Astrocyte of the hippocampus (primary cell): ENCODE data around the gene OVCH2.
"Not testable (repeated sequence)": the region's sequence is repeated elsewhere in the genome, so short reads cannot be mapped to it uniquely, and the experiment has no call there.

ENCODE experiments used
- DNase-seq: peaks from one replicate; pipeline ENCODE4 v3.0.0; 2011; ENCODE audit warnings: low read depth, low spot score

OVCH2 gene

GRCh38 chr11:7706377-7706776, at the start of gene OVCH2:
Gene OVCH2 (minus strand): TSS chr11:7706477. CDS start chr11:7706394, 83 bp downstream.
- DNase-seq, result no peak

GRCh38 chr11:7749456-7749855, 43.2 kb upstream of the OVCH2 start:
- no peak for DNase-seq

GRCh38 chr11:7734767-7735166, 28.5 kb upstream of the OVCH2 start:
- not testable (repeated sequence) for DNase-seq

DNA sequence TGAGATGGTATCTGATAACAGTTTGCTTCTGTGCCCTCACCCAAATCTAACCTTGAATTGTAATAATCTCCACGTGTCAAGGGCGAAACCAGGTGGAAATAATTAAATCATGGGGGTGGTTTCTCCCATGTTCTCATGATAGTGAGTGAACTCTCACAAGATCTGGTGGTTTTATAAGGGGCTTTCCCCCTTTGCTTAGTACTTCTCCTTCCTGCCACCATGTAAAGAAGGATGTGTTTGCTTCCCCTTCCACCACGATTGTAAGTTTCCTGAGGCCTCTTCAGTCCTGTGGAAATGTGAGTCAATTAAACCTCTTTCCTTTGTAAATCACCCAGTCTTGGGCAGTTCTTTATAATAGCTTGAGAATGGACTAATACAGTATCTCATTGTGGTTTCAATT, 8.5 kb upstream of the OVCH2 start:
- DNase-seq, result no peak

DNA sequence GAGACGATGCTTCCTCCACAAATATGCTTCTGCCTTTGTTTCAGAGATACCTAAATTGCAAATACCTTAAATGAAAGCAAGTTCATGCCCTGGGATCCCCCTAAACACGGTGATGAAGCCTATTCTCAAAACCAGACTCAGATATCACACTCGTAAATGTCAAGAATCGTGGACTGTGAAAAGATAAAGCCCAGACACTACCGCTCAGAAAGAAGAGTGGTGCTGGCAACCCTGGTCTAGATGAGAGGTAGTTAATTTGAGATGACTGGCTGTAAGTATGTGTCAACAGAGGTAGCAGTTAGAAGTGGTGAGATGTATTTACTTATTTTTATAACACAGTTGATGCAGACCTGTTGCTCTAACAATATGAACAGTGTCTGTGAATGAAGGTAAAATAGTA, 2.5 kb downstream of the OVCH2 start:
- no peak for DNase-seq

DNA sequence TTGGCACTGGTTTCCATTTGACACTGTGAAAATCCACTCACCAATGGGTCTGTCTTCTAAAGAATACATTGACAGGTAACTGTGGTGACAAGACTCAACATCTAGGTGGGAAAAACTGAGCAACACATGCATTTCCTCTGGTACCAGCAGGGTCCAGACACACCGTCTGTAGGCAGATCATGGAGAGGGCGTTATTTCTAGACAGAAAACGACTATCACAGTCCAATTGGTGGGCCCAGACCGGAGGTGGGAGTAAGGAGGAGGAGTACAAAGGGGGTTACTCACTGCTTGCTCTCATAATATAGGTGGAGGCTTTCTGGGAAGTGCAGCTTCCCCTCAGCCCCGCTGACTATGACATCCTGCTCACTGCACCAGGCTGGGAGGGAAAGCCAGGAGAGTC, 9.9 kb downstream of the OVCH2 start:
- no peak for DNase-seq

DNA sequence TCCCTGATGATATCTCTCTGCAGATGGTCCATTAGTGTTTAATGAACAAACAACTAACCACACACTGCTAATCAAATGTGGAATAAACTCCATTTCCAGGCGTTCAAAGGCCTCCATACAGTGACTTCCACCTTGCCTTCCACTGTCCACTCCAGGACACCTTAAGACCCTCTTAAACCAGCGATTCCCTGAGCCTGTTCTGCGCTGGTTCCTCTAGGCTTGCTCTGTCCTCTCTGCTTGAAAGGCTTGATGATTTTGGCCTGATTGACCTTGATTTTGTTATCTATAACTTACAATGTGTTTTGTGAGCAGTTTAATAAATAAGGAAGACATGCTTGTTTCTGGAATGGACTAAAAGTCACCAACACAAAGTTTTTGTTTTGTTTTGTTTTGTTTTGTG, 12.0 kb downstream of the OVCH2 start:
- no peak for DNase-seq

DNA sequence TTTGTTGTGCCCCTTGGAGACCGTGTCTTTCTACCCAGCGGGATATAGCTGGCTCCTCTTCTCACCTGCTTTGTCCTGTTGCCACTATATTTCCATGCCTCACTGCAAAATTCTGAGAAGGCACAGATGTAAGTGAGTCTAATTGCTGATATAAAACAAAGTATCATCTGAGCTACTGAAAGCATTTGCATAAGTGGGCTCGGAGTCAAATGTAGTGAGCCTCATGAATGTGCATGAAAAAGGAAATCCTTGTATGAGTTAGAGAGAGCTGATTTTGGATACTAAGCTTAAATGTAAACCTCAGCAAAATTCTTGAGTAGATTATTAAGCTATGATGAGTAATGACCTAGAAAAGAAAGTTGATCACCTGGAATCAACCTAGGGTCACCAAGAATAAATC, 13.9 kb downstream of the OVCH2 start:
- DNase-seq, result no peak

DNA sequence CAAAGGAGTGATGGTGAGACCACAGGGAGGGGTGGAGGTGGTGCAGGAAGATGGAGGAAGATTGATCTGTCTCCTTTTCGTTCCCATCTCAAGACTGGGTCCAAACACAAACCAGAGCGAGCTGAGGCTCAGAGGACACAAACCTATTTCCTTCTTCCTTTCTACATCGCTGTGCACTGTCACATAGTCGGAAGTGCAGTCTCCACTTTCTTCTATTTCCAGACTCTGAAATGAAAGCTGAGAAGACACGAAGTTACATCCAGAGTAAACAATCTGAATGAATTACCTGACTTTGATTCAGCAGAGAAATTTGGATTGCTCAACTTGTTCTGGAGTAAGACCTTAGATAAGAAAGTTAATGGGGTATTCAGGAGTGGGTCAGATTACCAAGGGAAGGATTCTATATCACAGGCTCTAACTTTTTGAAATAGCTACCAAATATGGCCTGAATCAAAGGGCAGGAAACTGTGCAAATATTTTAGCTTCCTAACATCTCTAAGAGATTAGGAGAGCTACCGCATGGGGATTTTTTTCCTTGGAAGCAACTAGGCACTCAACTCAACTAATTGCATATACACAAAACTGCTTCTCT, 14.4 kb downstream of the OVCH2 start:
- DNase-seq, result no peak

- no peak for DNase-seq
Observed at GRCh38 chr11:7690648-7691047, 15.6 kb downstream of the OVCH2 start.

DNA sequence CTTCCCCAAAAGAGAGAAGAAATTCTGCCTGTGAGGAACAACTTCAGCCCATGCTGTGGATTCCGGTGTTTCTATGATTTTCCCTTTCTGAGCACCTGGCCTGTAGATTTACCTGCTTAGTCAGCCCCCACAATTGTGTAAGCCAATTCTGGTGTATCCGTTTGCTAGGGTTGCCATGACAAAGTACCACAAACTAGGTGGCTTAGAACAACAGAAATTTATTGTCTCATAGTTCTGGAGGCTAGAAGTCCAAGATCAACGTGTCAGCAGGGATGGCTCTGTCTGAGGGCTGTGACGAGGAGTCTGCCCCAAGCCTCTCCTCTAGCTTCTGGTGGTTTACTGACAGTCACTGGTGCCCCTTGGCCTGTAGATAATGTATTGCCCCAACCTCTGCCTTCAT, 17.0 kb downstream of the OVCH2 start:
- no peak for DNase-seq

- peak; percentile 57 for DNase-seq
Observed at GRCh38 chr11:7688238-7688826, 17.9 kb downstream of the OVCH2 start.

DNA sequence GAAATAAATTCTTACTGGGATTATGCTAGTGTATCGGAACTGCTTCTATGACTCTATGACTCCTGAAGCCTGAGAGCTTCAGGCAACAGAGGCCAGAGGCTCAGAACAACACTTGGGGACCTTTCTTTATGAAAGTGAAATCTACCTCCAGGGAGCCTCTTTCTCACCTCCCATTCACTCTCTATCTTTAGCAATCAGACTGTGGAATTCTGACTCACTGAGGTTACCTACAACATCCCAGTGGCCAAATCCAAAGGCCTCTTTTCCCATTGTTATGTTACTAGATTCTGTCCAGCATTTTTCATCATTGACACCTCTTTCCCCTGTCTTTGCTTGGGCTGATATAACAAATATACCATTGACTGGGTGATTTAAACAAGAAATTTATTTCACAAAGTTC, 18.9 kb downstream of the OVCH2 start:
- DNase-seq, result no peak

- no peak for DNase-seq
Observed at GRCh38 chr11:7686761-7687160, 19.5 kb downstream of the OVCH2 start.

DNA sequence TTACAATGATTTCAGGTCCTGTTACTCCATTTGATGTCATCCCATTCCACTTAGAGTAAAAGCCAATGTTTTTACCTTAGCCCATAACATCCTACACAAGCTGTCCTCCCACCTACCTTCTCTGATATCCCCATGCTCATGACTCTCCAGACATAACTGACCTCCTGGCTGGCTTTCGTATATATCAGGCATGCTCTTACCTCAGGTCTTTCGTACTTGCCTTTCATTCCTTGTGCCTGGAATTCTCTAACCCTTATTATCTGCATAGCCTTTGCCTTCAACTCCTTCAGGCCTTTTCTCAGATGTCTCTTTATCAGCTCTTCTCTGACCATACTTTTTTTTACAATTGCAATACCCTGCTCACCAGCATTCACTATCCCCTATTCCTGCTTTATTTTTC, 22.7 kb downstream of the OVCH2 start:
- no peak for DNase-seq

DNA sequence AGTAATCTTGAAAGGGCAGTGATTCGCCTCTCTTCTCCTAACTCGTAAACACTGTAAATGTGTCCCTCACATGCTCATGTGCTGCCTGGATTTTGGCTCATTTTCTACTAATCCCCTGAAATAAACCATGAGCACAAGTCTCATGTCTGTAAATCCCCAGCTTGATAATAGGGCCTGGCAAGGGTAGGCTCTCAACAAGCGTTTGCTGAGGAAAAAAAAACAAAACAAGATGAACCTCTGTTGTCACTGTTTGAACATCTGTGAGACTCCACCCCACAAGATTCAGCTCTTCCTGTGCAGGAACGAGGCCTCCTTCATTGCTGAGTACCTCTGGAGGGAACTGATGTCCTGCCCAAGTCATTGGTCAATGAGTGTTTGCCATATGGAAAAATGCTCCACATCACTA, 28.5 kb downstream of the OVCH2 start:
- no peak for DNase-seq

DNA sequence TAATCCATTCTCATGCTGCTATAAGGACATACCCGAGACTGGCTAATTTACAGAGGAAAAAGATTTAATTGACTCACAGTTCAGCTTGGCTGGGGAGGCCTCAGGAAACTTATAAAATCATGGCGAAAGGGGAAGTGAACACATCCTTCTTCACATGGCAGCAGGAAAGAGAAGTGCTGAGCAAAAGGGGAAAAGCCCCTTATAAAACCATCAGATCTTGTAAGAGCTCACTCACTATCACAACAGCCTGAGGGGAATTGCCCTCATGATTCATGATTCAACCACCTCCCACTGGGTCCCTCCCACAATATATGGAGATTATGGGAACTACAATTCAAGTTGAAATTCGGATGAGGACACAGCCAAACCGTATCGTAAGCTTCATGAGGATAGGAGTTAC, 29.2 kb downstream of the OVCH2 start:
- DNase-seq, result peak; percentile 60

DNA sequence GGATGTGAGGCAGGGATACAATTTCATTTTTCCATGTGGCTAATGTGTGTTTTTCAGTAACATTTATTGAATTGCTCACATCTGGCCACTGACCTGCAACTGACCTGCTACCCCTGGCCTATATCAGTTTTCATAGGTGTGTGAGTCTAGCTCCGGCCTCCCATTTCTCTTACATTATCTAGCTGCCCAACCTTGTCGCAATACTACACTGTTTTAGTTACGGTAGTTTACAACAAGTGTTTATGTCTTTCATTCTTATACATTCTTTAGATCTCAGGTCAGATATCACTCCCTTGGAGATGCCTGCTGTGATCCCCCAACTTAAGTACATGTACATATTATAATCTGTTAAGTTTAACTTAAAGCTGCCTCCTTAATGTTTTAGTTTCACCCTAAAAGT, 30.6 kb downstream of the OVCH2 start:
- DNase-seq, result no peak

- peak; percentile 48 for DNase-seq
Observed at GRCh38 chr11:7673724-7674434, 32.4 kb downstream of the OVCH2 start.

DNA sequence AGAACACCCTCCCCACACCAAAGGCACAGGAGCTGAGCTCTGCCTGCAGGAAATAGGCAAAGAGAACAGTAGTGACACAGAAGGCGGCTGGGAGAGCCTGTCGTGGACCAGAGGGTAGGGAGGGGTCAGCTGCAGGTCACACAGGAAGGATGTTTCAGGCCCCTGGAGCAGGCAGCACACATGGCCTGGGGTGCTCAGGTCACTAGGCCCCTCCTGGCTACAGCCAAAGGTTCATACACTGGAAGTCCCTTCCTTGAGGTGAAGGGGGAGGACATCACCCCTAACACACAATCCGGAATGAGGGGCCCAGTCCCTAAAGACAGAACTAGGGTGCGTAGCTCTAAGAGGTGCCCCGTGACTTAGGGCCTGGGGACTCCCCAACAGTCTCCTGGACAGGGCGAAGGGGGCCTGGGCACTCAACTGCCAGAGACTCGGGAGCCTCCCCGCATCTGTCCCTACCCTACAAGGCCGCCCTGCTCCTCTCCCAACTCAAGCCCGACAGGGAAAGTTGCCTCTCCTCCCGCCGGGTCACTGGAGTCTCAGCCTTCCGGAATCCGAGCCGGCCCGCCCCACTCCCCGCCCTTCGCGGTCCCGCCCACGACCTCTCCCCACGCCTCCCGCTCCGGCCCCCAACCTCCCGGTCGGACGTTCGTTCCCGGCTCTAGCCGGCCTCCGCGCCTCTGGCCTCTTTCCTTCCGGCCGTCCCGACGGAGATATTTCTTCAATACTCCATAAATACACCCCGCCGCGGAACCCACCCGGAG, 33.1 kb downstream of the OVCH2 start, which contains the start of gene CYB5R2:
TSS of gene CYB5R2 (minus strand) at position 541 of the 764 bp plus-strand sequence. CDS start 675 bp downstream, outside the sequence.
- DNase-seq, result peak; percentile 66

DNA sequence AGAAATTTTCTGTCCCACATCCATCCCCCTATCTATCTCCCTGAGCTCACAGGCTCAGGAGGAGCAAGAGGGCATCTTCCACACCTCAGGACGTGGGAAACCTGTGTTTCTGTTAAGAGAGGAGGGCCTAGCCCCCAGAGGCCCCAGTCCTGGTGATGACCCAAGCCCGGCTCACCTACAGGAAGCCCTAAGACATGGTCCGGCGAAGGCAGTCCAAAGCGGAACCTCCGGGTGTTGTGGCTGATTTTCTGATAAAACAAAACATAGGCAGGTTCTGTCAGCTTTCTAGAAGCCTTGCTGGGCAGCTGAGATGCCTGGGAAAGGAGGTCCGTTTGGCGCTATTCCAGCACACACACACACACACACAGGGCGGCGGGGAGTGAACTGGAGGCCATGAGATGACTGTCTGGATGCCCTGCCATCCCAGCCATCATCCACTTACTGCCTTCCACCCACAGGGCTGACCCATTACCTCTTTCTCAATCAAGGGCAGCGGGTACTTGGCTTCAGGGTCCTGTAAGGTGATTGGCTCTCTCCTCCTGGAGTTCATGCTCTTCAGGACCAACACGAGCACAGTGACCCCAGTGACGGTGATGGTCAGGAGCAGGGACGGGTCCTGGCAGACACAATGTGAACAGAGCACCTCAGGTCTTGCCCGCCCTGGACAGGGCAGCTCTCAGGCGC, 33.9 kb downstream of the OVCH2 start:
- no peak for DNase-seq
